Erythroblast (primary cell): ENCODE data around the gene ALG2.

ENCODE experiments used
- GATA1 ChIP-seq: IDR thresholded peaks from 2 replicates; pipeline ENCODE4 v1.6.1; 2011; ENCODE audit warnings: low read depth, mild to moderate bottlenecking, control low read depth, low read length, moderate library complexity
- POLR2A ChIP-seq: IDR thresholded peaks from 2 replicates; pipeline ENCODE4 v1.6.1; 2011; ENCODE audit warnings: mild to moderate bottlenecking, low read length

- no peak for TF ChIP-seq POLR2A
- no peak for TF ChIP-seq GATA1
These were observed 41.2 kb upstream of the ALG2 start for GRCh38 chr9:99262949-99263418.
